H1 (cell line): ENCODE data around the gene CAD.

ENCODE experiments used
- ASH2L ChIP-seq: fragments of 200-600, 300-600 bp; sonication (generic); IDR thresholded peaks from one replicate; pipeline ENCODE4 v1.7.1; 2017; ENCODE audit warnings: low read length
- EZH2 ChIP-seq: fragments of 200-600 bp; sonication (generic); IDR thresholded peaks from 2 replicates; pipeline ENCODE4 v1.7.1; 2012; ENCODE audit warnings: low read depth, mild to moderate bottlenecking, moderate library complexity, low read length, inconsistent platforms; ENCODE audit not compliant: severe bottlenecking
- FOSL1 ChIP-seq: IDR thresholded peaks from 2 replicates; pipeline ENCODE4 v1.6.1; 2011; ENCODE audit warnings: mild to moderate bottlenecking, low read depth, low read length, moderate library complexity; ENCODE audit not compliant: insufficient read depth
- GTF2F1 ChIP-seq: IDR thresholded peaks from 2 replicates; pipeline ENCODE4 v1.6.1; 2012; ENCODE audit warnings: low read depth, low read length, improper control_type of control experiment, borderline replicate concordance
- KDM4A ChIP-seq: IDR thresholded peaks from one replicate; pipeline ENCODE4 v1.7.1; 2012; ENCODE audit warnings: low read depth, mild to moderate bottlenecking, moderate library complexity, low read length, inconsistent platforms; ENCODE audit not compliant: severe bottlenecking
- POLR2AphosphoS5 ChIP-seq: IDR thresholded peaks from 2 replicates; pipeline ENCODE4 v1.6.1; 2011; ENCODE audit warnings: low read depth, low read length
- SP4 ChIP-seq: IDR thresholded peaks from 2 replicates; pipeline ENCODE4 v1.6.1; 2012; ENCODE audit warnings: low read length, inconsistent platforms
- TAF1 ChIP-seq: IDR thresholded peaks from 2 replicates; pipeline ENCODE4 v1.6.1; 2011; ENCODE audit warnings: mild to moderate bottlenecking, low read depth, low read length
- YY1 ChIP-seq: IDR thresholded peaks from 2 replicates; pipeline ENCODE4 v1.6.1; 2011; ENCODE audit warnings: low read depth, mild to moderate bottlenecking, low read length
- TF ChIP-seq, protein P1 (sequence below), 3 experiments: IDR thresholded peaks; 1 replicate in 2 of 3; 2 replicates in 1 of 3; pipeline versions ENCODE4 v1.5.1 to v1.6.1; 2011; ENCODE audit warnings: low read length in 3 of 3, mild to moderate bottlenecking in 3 of 3, inconsistent platforms in 2 of 3, low read depth in 1 of 3, moderate library complexity in 1 of 3; ENCODE audit not compliant: insufficient read depth in 1 of 3; ENCODE audit errors: control extremely low read depth in 1 of 3

DNA sequence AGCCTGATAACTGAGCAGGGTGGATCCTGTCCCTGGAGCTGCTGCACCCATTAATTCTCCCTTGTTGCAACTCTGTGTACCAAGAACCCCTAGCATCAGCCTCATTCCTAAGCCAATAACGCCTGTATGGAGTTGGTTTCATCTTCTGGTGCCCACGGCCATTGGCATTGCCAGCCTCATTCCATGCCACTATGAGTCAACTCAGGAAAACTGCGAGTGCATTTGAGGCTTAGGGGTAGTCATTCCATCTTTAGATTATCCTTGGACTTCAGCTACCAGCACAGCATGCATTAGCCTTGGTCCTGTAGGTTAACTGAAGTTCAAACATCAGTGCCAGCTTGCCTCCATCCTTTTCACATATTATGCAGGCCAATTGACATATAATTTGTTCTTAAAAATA, 63.7 kb downstream of the CAD start:
- no peak for TF ChIP-seq POLR2AphosphoS5
- no peak for TF ChIP-seq ASH2L
- TF ChIP-seq, protein P1, sequence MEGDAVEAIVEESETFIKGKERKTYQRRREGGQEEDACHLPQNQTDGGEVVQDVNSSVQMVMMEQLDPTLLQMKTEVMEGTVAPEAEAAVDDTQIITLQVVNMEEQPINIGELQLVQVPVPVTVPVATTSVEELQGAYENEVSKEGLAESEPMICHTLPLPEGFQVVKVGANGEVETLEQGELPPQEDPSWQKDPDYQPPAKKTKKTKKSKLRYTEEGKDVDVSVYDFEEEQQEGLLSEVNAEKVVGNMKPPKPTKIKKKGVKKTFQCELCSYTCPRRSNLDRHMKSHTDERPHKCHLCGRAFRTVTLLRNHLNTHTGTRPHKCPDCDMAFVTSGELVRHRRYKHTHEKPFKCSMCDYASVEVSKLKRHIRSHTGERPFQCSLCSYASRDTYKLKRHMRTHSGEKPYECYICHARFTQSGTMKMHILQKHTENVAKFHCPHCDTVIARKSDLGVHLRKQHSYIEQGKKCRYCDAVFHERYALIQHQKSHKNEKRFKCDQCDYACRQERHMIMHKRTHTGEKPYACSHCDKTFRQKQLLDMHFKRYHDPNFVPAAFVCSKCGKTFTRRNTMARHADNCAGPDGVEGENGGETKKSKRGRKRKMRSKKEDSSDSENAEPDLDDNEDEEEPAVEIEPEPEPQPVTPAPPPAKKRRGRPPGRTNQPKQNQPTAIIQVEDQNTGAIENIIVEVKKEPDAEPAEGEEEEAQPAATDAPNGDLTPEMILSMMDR (IDR thresholded peaks at IDR 0.05; ENCODE audit: control extremely low read depth in 1 of 3, insufficient read depth in 1 of 3, low read depth in 1 of 3, low read length in 3 of 3), result no peak
- TF ChIP-seq KDM4A, result no peak
- no peak for TF ChIP-seq SP4
- no peak for TF ChIP-seq YY1
- no peak for TF ChIP-seq TAF1
- TF ChIP-seq FOSL1, result no peak
- TF ChIP-seq GTF2F1, result no peak
- no peak for TF ChIP-seq EZH2
